GM18498 (cell line): ENCODE results near the gene HHLA2.

Experiments
- ATAC-seq: cut with Tn5 transposase; IDR thresholded peaks from one replicate; pipeline ENCODE4 v1.9.1; 2021; ENCODE audit warnings: mild to moderate bottlenecking, moderate library complexity; ENCODE audit not compliant: unreplicated experiment

Gene HHLA2

DNA sequence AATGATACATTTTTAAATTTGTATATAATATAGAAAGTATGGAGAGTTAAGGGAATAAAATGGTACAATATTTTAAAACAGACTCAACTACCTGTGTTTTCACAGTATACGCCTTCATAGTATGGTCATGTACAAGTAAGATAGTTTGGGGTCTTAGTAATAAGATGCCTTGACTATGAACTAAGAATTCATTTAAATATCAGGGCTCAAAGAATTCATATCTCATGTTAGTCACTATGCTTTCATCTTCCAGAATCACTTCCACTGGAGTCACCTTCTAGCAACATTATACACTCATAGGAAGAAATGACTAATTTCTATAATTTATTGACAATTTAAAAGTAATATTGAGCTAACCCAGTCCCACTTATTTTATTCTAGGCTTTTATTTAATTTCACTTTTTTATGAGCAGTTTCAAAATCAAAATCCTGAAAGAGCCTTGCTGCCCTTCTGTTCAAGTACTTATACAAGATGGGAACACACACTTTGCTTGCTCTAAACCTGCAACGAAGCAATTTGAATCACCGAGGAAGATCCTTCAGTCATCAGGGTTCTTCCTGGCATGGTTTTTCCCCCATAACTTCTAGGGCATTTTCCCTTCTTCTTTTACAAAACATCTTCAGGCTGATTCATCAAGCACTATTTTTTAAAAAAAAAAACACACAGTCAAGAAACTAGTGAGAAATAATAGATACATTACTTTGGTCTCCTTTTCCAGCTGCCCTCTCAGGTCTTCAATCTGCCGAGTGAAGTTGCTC lies 119.9 kb downstream of the HHLA2 start:
- no peak for ATAC-seq

DNA sequence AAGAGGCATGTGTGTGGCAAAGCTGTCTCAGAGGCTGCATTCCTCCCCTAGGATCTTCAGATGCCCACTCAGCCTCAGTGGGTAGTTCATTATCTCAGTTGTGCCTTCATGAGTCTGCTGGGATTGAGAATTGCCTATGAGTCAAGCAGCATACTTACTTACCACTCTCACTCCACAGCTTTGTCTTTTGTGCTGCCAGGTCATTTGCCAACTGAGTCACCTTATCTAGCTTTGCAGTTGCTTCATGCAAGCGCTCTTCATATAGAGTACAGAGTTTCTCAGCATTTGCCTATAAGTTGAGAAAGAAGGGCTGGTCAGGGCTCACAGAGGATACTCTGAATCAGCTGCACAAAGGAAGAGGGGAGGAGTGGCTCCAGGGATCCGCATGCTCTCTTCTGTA lies 124.6 kb downstream of the HHLA2 start:
- no peak for ATAC-seq
